HG03342 (cell line): ENCODE results near the gene MOGAT2.

Experiments used
- ATAC-seq: cut with Tn5 transposase; IDR thresholded peaks from one replicate; pipeline ENCODE4 v1.9.1; 2021; ENCODE audit warnings: mild to moderate bottlenecking, moderate library complexity; ENCODE audit not compliant: unreplicated experiment

Gene MOGAT2

GRCh38 chr11:75776546-75776945 lies 58.9 kb downstream of the MOGAT2 start:
- ATAC-seq, result no peak

DNA sequence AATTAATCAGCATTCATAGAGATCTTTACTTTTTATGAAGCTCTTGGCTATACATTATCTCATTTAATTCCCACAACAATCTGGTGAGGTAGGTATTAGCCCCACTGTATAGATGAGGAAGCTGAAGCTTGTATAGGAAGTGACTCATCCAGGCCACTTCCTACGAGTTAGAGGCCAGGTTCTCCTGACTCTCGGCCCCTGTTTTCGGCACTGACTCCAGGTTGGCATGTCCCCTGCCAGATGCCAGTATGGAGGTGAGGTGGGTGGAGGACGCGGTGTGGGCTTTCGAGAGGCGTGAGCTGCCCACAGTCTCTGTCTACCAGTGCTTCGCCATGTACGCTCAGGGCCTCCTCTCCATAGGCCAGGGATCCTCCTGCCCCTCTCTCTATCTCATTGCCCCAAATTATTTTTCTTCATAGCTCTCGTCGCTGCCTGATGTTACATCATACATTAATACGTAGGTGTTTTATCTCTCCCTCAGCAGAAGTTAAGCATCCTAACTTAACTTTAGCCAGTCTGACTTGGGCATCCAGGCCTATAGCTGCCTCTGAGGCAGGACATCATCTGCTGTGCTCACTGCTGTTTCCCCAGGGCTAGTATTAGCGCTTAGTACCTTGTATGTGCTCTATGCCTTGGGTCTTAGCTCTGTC lies 59.9 kb downstream of the MOGAT2 start:
- no peak for ATAC-seq

DNA sequence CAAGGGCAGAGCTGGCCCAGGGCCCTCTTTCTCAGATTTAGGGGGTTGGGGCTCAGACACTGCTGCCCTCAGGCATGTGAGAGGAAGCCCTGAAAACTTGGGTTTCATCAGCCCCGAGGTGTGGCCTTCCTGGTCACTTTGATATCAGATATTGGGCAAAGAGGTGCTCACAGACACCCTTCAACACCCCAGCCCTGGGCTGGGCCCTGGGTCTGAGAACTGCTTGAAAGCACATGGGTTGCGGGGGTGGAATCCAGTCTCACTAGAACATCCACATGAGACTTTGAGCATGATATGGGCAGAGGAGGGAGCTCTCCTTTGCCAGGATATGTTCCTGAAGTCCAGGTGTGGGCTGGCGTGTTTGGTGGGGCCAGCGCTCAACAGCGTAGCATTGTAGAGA lies 61.3 kb downstream of the MOGAT2 start:
- ATAC-seq, result no peak

GRCh38 chr11:75779960-75780359 lies 62.3 kb downstream of the MOGAT2 start:
- no peak for ATAC-seq

DNA sequence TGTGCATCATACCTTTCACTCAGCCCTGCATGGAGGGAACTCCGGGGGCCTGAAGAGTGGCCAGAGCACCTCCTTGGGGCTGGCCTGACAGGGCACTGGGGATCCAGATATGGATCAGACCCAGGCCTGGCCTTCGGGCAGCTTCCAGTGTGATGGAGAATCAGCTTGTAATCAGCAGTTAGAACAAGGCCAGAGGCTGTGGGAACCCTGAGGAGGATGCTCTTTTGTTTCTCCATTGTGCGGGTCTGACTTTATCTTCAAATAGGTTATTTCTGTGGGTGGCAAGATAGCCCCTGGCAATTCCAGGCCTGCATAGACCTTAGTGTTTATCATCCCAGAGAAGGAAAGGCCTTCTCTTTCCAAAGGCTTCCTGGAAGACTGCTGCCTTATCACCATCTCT lies 63.2 kb downstream of the MOGAT2 start:
- ATAC-seq, result no peak

DNA sequence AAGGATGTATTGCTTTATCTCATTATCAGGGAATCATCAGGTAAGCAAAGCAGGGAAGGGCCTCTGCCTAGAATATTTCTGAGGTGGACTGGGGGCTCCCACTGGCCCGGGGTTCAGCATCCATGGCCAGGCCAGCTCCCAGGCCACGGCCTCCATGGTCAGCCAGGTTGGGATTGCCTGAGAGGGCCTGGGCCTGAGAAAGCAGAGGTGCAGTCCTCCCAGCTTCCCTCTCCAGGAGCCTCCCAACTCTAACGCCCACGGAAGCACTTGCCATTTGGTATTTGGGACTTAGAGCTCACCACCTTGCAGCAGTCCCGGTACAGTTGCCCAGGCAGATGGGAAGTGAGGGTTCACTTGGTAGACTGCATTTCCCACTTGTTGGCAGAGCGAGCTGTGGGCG lies 63.7 kb downstream of the MOGAT2 start:
- ATAC-seq, result no peak

- no peak for ATAC-seq
Observed at GRCh38 chr11:75781831-75782230, 64.2 kb downstream of the MOGAT2 start.
